ENCODE results near the gene TRIM47. TPM values are rescaled to one million over a fixed set of nuclear protein-coding genes. Genes with fewer than 3 reads are reported as not detected.

Gene TRIM47
- total RNA-seq, 6 experiments from 2014 or later, result 1.0 to 2.3 (median 1.5) TPM

DNA sequence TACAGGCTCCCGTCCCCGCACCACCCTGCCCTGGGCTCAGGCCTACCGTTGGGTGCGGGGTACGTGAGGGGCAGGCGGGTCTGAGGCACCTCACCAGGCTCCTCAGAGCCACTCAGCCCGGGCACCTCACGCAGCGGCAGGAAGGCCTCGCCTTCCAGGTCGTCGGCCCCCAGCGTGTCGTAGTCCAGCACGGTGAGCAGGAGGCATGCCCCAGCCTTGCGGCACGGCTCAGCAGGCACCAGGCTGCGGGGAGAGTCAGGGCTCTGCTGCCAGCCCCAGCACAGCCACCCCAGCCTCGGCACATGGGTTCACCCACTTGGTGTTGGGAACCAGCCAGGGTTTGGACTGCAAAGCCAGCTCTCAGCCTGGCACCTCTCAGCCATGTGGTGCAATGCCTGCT lies 49.6 kb downstream of the TRIM47 start:
- no peak overlapping the region for H3K27ac Mint-ChIP-seq
- no peaks in the 10 kb centered on the region for H3K36me3 Mint-ChIP-seq (ENCODE audit: low read depth)
- no peak overlapping the region for H3K4me3 Mint-ChIP-seq
- no peak for DNase-seq
- TF ChIP-seq, protein P1, sequence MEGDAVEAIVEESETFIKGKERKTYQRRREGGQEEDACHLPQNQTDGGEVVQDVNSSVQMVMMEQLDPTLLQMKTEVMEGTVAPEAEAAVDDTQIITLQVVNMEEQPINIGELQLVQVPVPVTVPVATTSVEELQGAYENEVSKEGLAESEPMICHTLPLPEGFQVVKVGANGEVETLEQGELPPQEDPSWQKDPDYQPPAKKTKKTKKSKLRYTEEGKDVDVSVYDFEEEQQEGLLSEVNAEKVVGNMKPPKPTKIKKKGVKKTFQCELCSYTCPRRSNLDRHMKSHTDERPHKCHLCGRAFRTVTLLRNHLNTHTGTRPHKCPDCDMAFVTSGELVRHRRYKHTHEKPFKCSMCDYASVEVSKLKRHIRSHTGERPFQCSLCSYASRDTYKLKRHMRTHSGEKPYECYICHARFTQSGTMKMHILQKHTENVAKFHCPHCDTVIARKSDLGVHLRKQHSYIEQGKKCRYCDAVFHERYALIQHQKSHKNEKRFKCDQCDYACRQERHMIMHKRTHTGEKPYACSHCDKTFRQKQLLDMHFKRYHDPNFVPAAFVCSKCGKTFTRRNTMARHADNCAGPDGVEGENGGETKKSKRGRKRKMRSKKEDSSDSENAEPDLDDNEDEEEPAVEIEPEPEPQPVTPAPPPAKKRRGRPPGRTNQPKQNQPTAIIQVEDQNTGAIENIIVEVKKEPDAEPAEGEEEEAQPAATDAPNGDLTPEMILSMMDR (IDR thresholded peaks at IDR 0.05), result no peak
- H3K4me1 Mint-ChIP-seq (ENCODE audit: low read depth), result peaks cover 8% of the 10 kb centered on the region
- no peaks in the 10 kb centered on the region for H3K27me3 Mint-ChIP-seq (ENCODE audit: insufficient read depth)
- no peaks in the 10 kb centered on the region for H3K9me3 Mint-ChIP-seq

DNA sequence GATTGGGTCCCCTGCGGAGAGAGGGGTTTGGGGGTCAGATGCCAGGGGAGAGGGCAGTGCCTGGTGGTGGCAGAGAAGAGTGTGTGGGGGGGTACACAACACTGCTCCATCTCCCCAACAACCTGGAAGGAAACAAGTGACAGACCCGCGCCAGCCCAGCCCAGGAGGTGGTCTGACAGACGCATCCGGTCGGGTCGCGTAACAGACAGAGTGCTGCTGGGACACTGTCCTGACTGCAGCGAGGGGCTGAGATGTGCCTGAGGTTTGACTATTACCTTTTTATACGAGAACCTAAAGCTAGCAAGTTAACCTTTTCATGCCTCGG lies 50.3 kb downstream of the TRIM47 start:
- Mint-ChIP-seq H3K36me3 (ENCODE audit: low read depth) (no peaks in the 10 kb centered on the region), H3K27ac (no peak overlapping the region), H3K4me3 (no peak overlapping the region), H3K27me3 (ENCODE audit: insufficient read depth) (no peaks in the 10 kb centered on the region), H3K9me3 (no peaks in the 10 kb centered on the region), H3K4me1 (ENCODE audit: low read depth) (peaks cover 8% of the 10 kb centered on the region)
- DNase-seq, result no peak
- TF ChIP-seq, protein P1 (IDR thresholded peaks at IDR 0.05), result no peak

DNA sequence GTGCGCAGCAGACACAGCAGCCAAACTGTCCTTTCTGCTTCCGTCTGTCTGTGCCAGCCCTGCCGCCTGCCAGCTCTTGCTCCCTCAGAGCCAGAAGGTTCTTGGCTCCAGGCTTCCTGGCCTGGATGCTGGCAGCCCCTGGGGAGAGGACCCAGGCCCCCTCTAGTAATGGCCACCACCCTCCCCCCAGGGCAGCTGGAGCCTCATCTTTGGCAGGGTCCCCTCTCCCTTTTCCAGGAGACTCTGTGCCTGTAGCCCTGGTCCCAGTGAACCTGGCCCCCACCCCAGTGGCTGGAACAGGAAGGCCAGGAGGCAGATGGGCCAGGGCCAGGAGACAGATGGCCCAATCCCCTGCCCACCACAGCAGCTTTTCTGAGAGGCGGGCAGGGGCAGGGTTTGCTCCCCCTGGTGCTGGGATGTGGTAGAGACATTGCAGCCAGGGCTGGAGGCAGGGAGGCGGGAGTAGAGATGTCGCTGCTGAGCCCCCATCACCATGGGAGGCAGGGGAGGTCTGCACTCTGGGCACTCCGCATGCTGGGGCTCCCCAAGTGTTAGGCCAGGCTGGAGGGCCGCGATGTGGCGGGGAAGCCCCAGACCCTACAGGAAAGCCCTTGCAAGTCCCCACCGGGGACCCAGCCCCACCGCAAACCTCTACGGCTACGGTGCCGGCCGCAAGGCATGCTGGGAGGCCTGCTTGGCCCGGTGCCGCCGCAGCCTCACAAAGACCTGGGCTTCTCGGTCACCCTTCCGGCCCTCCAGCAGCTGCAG lies 50.9 kb downstream of the TRIM47 start:
- no peak for DNase-seq
- Mint-ChIP-seq H3K27ac (no peak overlapping the region), H3K36me3 (ENCODE audit: low read depth) (no peaks in the 10 kb centered on the region), H3K27me3 (ENCODE audit: insufficient read depth) (no peaks in the 10 kb centered on the region), H3K4me3 (no peak overlapping the region), H3K9me3 (no peaks in the 10 kb centered on the region), H3K4me1 (ENCODE audit: low read depth) (peaks cover 7% of the 10 kb centered on the region)
- TF ChIP-seq, protein P1 (IDR thresholded peaks at IDR 0.05), result peak; percentile 79

DNA sequence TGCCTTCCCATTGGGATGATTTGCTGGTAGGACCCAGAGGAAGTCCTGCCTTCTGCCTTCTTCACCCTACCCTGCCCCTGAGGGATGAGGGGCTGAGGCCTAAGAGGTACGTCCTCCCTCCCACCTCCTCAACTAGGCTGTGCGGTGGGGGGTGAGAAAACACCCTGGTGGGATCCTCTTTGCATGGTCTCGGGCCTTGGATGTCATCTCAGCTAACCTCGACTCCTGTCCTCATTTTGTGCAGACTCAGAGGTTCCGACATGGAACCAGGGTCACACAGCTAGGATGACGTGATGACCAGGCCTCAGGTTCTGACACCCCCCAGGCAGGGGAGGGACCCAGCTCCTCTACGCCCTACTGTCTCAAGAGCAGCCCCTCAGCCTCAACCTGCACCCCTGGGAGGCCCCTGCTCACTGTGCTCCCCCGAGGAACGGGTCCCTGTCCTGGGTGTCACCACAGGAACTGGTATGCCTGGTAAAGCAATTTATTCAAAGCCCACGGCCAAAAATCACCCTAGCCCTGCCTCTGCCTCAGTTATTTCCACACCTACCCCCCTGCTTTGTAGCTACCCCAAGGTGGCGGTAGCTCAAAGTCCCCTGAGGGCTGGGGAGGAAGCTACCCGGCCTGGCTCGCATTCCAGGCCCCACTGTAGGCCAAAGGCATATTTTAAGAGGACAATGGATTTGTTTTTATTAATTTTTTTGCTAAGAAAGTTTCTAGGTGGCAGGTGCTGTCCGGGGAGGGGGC lies 51.6 kb downstream of the TRIM47 start:
- H3K27me3 Mint-ChIP-seq (ENCODE audit: insufficient read depth), result no peaks in the 10 kb centered on the region

DNA sequence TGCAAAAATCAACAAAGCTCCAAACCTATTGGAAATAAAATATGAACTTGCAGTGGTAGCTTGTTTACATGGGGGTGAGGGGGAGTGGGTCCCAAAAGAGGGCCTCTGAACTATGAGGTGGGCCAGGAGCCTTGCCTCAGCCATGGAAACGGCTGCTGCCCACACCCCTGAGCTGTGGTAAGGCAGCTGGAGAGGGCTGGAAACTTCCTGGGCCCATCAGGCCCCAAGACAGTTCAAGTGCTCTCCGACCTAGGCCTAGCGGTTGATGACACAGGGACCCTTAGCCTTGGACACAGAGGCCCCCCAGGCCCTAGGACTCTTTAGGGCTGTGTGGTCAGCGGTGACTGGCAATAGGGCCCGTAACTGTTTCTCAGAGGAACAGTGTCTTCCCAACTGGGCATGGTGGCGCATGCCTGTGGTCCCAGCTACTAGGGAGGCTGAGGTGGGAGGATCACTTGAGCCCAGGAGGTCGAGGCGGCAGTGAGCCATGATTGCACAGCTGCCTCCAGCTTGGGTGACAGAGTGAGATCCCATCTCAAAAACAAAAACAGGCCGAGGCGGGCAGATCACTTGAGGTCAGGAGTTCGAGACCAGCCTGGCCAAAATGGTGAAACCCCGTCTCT lies 52.5 kb downstream of the TRIM47 start:
- no peak for DNase-seq
- no peaks in the 10 kb centered on the region for H3K4me1 Mint-ChIP-seq (ENCODE audit: low read depth)
- TF ChIP-seq, protein P1 (IDR thresholded peaks at IDR 0.05), result no peak
- H3K36me3 Mint-ChIP-seq (ENCODE audit: low read depth), result no peaks in the 10 kb centered on the region
- no peak overlapping the region for H3K4me3 Mint-ChIP-seq
- no peak overlapping the region for H3K27ac Mint-ChIP-seq
- no peaks in the 10 kb centered on the region for H3K9me3 Mint-ChIP-seq
- H3K27me3 Mint-ChIP-seq (ENCODE audit: insufficient read depth), result no peaks in the 10 kb centered on the region

More for the DNA sequence above, 51.6 kb downstream of the TRIM47 start:
- H3K4me1 Mint-ChIP-seq (ENCODE audit: low read depth), result no peaks in the 10 kb centered on the region
- TF ChIP-seq, protein P1 (IDR thresholded peaks at IDR 0.05), result no peak
- no peak overlapping the region for H3K4me3 Mint-ChIP-seq
- no peaks in the 10 kb centered on the region for H3K9me3 Mint-ChIP-seq
- DNase-seq, result no peak
- no peak overlapping the region for H3K27ac Mint-ChIP-seq
- H3K36me3 Mint-ChIP-seq (ENCODE audit: low read depth), result no peaks in the 10 kb centered on the region

All from HFFc6 (cell line).